HS-27A (cell line): ENCODE data around the gene DYSF.

Experiments
- DNase-seq: peaks from one replicate; pipeline ENCODE4 v3.0.0-alpha.2; 2012; ENCODE audit warnings: low read depth, missing footprints

Gene DYSF

DNA sequence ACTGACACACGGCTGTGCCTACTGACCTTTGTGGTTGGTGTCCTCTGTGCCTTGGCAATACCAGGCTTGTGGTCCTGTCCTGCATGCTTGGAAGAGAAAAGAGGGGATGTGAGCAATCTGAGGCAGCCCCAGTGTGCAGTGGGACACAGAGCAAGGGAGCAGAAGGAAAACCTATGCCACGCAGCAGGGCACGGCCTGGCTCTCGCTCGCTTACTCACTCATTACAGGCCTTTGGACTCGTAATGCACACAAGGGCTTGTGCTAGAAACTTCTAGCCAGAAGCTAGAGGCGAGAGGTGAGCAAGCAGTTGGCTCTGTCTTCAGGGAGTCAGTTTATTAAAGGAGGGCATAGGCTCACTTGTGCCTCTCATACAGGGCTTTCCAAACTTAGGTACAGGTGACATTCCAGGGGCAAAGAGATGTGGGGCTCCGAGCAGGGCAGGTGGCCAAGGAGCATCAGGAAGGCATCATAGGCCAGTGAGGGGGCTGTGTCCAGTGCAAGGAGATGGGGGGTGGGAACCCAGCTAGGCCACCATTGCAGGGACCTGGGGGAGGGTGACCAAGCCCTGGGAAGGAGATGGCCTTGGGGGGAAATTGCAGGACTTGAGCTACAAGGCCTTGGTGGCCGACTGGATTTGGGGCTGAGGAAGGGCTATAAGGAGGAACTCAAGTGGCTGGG lies 100.8 kb downstream of the DYSF start:
- no peak for DNase-seq

DNA sequence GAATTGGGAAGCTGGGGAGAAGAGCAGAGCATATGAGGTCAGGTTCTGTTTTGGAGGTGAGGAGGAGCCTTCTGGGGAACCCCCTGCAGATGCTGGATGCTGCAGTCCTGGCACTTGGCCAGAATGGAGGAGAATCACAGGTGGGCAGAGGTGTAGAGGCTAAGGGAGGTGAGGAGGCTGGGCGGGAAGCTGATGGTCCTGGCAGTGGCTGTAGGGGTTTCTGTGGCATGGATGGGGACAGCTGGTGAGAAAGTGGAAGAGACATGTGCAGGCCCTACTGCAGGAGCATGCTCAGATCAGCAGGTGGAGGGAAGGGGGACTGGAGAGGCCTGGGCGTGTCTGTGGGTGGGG lies 101.3 kb downstream of the DYSF start:
- DNase-seq, result no peak

DNA sequence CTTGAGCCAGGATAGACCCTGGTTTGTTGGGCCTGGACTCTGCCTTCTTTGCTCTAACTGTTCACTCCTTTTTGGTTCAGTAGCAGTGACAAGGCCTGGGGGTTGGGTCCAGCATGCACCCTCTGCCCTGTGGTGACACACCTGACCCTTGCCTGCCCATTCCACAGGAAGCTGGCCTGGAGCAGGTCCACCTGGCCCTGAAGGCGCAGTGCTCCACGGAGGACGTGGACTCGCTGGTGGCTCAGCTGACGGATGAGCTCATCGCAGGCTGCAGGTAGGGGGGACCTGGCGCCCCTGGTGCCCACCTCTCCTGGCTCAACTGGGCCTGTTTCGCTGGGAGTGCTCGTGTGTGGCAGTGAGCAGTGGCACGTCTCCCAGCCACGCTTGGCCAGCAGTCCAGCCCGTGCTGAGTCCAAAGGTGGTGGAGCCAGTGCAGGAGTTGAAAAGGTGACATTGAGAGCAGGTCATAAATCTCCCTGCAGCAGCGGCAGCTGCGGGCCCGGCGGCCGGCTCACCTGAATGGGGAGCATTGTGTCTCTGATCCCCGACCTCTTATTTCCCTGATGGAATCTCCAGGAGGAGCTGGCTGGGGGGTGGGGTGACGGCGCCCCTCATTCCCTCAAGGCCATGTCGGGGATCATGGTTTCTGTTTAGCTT lies 102.6 kb downstream of the DYSF start:
- DNase-seq, result no peak

DNA sequence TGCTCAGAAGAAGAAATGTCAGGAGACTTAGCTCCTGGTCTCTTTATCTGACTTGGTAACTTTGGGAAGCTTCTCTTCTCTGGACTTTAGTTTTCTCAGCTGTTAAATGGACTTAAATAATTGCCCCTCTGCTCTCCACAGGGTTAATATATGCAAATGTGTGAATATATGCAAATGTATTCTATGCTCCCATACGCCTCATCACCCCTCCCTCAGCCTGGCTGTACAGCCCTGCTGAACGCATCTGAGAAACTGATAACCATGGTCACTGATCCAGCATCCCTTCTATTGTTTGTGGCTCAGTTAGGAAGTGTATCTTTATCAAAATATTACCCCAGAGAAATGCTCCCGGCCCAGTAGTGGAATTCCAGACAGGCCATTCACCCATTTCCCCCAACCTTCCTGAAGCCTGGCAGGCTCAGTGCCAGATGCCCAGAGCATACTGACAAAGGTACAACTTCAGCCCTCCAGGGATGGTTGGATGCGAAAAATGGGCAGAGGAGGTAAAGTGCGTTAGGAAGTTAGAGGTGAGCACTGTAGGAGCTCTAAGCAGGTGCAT lies 103.4 kb downstream of the DYSF start:
- no peak for DNase-seq

DNA sequence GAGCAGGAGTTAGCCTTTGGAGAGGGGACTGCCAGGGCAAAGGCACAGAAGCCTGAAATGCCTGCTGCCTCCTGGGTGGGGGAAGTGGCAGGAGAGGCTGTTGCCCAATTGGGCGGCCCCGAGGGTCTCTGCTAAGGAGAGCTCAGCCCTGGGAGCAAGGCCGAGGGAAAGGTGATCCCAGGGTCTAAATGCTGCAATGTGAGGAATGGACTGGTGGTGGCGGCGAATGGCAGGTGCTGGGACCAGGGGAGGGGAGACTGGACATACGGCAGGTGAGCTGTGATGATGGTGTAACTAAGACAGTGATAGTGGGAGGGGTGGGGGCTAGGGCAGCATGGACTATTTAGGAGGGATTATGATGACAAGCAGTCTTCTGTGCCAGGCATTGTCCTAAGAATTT lies 104.0 kb downstream of the DYSF start:
- DNase-seq, result no peak

DNA sequence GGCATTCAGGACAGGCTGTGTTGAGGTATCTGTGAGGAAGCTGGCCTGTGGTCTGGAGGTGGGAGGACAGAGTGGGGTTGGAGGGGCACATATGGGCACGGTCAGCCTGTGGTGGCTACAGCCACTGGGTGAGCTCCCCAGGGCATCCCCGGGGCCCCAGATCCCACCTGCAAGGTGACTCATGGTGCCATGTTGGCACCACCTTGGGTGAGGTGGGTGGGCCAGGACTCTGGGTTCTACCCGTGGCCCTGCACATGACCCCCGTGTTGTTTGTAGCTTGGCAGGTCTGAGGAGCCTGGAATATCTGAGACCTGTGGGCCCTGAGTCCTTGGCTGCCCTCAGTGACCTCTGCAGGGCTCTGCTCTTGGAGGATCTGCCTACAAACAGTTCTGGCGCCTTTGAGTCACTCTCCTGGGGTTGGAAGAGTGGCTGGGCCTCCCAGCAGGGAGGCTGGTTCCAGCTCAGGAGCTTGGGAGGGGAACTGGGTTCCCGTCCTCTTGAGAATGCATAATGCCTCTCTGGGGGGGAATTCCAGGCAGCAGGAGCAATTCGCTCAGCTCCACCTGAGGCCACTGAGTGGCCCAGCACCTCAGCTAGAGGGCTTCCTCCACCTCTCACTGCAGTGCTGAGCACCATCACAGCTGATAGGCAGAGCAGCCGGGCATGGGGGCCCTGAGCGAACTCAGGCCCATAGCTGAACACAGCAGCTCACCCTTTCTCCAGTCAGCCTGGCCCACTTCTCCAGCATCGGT lies 105.1 kb downstream of the DYSF start:
- no peak for DNase-seq

DNA sequence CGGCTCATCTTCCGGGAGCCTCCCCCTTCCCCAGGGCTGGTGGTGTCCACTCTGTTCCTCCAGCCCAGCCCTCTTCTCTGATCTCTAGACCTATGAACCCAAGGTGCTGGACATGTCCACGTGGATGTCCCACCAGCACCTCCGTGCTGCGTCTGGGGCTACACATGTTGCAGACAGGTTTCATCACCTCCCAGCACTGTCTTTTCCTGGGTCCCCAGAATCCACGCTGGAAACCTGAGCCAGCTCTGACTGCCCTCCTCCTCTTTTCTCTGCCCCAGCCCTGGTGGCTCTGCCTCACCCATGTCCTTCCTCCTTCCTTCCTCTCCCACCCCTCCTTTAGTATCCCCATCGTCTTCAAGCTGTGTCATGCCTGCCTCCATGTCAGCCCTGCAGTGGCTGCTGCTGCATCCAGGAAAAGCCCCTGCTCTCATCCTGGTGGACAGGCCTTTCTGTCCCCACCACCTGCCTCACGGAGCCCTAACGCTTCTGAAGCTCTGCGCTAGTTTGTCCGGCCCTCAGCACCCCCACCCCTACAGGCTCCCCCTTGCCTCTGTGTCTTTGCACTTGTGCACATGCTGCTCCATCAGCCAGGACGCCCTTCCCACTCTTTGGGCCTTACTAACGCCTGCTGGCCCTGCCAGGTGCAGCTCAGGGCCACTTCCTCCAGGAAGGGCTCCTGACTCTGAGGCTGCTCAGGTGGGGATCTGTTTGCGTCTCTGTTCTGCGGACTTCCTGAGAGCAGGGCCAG lies 105.9 kb downstream of the DYSF start:
- DNase-seq, result no peak

DNA sequence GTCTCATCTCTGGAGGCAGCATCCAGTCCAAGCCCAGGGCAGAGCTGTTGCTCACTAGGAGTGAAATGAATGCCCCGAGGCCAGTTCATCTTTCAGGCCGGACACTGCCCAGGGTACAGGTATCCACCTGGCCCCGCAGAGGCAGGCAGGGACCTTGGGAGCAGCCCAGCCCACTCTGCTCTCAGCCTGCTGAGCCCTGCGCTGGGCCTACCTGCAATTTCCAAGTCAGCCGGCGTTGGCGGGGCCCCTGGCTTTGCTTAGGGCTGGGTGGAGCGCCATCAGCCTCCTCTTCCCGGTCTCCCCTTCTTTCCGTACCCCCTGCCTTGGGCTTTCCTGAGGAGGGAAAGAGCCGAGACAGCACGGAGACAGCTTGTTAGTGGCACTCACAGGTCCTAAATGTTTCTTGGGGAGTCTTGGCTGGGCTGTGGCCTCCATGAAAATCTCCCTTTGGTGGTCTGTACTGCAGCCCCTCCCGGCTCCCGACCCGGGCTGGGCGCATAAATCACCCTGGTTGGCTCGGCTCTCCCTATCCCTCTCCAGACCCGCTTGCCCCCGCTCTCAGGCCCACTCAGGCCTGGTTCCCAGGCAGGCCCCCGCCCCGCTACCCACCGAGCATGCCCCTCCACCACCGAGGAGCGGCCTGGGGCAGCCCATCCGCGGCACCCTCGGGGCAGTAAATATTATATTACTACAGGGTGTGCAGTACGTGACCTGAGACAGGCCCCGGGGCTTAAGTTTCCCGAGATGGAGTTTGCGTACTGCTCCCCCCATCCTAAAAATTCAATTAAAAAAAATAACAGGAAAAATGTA lies 106.7 kb downstream of the DYSF start:
- no peak for DNase-seq

DNA sequence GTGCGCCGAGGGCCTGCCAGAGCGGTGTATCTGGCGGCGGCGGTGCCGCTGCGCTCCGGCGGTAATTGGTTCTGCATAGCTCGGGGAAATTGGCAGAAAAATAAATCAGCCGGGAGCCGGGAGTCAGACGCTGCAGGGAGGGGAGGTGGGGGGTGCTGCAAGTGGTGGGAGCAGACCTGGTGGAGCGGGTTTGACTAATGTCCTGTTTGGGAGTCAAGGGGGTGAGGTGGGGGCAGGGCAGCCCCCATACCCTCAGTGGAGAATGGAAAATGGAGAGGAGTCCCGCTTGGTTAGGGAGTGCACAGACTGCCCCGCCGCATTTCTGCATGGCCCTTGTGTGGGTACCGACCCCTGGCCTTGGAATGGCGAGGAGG lies 107.3 kb downstream of the DYSF start:
- no peak for DNase-seq

DNA sequence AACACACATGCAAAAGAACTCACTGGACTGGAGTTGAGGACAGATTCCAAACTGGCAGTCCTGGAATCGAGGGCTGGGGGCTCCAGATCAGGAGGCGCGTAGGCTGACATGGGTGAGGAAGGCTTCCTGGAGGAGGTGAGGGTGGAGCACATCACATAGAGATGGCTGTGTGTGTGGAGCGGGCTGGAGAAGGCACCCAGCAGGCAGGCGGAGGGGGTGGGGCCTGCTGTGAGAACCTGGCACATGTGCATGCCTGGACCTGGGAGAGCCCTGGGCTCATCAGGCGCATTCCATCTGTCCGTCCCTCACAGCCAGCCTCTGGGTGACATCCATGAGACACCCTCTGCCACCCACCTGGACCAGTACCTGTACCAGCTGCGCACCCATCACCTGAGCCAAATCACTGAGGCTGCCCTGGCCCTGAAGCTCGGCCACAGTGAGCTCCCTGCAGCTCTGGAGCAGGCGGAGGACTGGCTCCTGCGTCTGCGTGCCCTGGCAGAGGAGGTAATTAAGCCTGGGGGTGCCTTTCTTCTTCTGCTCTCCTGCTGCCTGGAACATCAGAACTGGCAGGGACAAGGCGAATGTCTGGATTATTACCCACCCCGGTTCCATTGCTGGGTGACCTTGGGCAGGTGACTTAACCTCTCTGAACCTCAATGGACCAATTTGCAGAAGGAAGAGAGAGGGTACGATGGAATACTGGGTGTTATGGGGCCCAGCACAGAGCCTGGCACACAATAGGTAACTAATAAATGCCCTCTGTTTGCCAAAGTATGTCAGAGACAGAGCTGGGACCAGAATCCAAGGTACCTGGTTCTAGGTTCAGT lies 108.3 kb downstream of the DYSF start:
- no peak for DNase-seq

DNA sequence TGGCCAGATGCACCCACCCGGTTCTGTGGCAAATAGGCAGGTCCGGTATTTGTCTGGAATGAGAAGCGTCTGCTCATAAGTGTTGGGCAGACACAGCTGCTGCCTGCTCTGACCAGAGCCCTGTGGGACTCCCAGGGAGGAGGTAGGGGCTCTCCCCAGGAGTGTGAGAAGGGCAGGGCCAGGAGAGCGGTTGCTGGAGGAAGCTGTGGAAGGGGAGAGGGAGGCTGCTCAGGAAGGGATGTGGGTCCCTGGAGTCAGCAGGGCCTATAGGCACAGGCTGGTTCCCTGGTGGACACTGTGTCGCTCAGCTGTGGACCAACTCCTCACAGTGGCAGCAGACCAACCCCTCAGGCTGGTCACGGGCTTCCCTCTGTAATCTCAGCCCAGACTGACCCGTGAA lies 109.2 kb downstream of the DYSF start:
- DNase-seq, result no peak

DNA sequence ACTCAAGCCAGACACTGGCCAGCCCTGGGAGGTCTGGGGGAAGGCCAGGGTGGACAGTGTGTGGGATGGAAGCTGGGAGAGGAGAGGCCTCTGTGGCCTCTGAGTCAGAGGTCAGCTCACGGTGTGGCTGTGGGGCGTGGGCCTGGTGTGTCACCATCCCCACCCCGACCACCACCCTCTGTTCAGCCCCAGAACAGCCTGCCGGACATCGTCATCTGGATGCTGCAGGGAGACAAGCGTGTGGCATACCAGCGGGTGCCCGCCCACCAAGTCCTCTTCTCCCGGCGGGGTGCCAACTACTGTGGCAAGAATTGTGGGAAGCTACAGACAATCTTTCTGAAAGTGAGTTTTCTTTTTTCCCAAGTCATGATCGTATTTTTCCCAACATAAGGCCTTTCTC lies 110.5 kb downstream of the DYSF start:
- no peak for DNase-seq

DNA sequence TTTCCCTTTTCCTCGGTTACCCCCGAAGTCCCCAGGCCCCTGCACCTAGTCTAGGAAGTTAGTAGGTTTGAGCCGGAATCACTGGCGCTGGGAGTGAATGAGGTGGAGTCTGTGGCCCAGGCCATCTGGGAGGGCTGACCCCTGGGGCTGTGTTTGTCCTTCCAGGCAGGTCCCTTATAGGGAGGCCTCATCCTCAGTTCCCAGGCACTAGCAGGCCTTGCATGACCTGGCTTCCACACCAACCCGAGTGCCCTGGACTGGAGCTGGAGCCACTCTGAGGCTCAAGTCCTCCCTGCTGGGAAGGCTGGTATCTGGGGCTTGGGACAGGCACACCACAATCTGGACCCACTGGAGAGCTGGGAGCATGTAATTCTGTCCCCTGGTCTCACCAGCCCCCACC lies 111.0 kb downstream of the DYSF start:
- no peak for DNase-seq

DNA sequence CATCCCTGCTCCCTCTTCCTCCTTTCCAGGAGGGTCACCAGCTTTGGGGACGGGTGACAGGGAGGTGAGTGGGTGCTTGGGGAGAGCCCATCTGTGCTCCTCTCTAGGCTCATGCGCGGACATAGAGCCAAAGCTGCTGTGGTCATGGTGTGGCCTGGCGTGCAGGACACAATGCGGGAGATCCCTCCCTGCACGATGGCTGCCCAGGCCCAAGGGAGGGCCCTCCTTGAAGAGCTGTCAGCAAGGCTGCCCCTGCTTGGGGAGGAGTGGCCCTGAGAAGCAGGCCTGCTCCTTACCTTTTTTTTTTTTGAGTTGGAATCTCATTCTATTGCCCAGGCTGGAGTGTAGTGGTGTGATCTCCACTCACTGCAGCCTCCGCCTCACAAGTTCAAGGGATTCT lies 111.4 kb downstream of the DYSF start:
- DNase-seq, result no peak

DNA sequence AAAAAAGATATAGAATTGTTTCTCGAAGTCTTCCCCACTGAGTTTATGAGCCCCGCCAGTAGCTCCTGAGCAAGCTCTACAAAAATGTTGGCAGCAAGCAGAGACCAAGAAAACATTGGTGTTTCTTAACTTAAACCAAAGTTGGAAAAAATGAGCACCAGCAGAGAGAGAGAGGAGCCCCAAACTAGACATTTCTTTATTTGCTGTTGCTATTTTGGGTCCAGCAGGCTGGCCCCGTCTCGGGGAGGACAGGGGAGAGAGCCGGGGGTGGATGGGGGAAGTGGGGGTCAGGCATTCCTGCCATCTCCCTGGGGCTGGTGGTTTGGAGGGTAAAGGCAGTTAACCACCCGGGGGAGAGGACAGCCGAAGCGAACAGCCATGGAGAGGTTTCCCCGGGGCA lies 113.0 kb downstream of the DYSF start:
- DNase-seq, result no peak

DNA sequence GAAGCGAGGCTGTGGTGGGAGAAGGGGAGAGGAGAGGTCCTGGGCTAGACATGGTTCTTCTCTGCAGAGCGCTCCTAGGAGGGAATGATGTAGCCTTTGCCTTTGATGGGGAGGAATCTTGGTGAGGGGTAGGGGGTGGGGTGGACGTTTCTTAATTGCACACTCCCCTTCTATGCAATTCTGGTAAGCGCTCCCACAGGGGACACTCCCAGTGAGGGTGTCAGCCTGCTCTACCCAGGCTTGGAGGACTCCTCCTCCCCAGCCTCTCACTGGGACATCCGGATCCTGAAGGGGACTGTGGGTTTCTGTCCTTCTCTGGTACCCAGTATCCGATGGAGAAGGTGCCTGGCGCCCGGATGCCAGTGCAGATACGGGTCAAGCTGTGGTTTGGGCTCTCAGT lies 114.3 kb downstream of the DYSF start:
- no peak for DNase-seq

DNA sequence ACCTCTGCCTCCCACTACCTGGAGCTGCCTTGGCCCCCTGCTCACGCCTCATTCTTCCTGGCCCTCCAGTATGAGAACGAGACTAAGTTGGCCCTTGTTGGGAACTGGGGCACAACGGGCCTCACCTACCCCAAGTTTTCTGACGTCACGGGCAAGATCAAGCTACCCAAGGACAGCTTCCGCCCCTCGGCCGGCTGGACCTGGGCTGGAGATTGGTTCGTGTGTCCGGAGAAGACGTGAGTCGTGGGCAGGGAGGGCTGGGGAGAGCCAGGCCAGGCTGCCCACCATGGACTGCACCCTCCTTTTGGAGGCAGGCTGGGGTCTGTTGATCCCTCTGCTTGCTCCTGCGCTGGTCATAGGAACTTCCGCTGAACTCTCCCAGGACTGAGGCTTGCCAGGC lies 114.7 kb downstream of the DYSF start:
- no peak for DNase-seq

DNA sequence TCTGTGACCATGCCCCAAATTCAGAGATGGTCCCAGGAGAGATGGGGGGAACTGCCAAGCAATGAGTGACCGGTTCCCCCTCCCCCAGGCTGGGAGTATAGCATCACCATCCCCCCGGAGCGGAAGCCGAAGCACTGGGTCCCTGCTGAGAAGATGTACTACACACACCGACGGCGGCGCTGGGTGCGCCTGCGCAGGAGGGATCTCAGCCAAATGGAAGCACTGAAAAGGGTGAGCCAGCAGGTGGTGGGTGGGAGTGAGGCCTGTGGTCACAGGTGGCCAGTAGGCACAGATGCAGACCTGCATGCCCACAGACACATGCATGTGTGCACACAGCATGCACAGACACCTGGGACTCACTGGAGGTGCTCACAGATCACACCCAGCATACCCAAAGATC lies 117.2 kb downstream of the DYSF start:
- DNase-seq, result no peak

DNA sequence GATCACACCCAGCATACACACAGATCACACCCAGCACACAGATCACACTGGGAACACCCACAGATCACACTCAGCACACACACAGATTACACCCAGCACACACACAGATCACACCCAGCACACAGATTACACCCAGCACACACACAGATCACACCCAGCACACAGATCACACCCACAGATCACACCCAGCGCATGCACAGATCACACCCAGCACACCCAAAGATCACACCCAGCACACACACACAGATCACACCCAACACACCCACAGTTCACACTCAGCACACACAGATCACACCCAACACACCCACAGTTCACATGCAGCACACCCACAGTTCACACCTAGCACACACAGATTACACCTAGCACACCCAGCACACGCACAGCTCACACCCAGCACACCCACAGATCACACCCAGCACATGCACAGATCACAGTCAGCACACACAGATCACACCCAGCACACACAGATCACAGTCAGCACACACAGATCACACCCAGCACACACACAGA lies 117.6 kb downstream of the DYSF start:
- no peak for DNase-seq

DNA sequence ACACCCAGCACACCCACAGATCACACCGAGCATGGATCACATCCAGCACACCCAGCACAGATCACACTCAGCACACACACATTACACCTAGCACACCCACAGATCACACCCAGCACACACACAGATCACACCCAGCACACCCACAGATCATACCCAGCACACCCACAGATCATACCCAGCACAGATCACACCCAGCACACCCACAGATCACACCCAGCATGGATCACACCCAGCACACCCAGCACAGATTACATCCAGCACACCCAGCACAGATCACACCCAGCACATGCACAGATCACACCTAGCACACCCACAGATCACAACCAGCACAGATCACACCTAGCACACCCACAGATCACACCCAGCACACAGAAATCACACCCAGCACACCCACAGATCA lies 118.6 kb downstream of the DYSF start:
- DNase-seq, result no peak

DNA sequence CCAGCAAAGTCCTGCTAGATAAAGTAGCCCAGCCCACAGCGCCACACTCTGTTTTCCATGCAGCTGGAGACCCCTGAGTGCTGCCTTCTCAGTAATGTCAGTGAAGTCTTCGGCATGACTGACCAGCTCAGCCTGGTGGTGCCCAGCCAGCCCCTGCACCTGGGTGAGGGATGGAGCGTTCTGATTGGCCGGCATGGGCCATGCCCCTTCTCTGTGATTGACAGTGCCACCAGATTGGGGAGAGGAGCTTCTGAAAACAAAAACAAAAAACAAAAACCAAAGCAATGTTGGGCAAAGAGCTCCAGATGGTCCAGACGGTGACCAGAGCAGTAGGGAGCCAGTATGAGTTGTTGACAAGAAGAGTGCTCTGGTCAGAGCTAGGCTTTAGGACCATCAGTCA lies 122.6 kb downstream of the DYSF start:
- no peak for DNase-seq
